ENCODE results near the gene MYCBP2. TPM values are rescaled to one million over a fixed set of nuclear protein-coding genes. Genes with fewer than 3 reads are reported as not detected.
"Not testable (repeated sequence)": the region's sequence is repeated elsewhere in the genome, so short reads cannot be mapped to it uniquely, and the experiment has no call there.

Gene MYCBP2
- total RNA-seq, 8 experiments from 2014 or later: 53.8 to 118 (median 89.4) TPM

DNA sequence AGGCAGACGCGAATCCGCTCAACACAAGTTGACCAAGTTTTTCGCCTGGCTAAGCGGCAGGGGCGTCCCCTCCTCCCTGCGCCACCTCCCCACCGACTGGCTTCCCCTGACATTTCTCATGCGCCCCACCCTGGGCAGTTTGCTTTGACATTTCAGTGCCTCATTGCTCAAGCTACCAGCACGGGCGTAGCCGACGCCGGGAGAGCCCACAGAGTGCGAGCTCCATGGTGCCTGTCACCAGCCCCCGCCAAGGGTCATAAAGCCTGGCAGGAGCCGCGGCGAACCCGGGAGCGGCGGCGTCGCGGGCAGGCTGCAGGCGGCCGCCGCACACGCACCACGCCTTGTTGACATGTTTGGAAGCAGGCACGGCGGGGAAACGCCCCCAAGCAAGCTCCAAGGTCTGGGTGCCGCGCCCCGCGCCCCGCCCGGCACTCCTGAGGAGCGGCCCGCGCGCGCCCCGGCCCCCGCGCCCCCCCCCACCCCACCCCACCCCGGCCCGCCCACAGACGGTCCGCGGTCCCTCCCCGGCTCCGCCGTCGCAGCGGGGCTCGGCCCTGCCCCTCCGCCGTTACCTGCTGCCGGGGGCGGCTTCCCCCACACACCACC is 300.5 kb downstream of the MYCBP2 start:
- H3K4me3 ChIP-seq: peak overlapping the region; percentile 88 to 100 (median 97)
- ATAC-seq (replicated peaks in 6 of 8): peak; percentile 52 to 75 (median 68)
- in situ Hi-C loops (cut with MboI; ENCODE audit: low pct_unique_long_range_greater_than_20kb in 2 of 9, low sequenced_read_pairs in 9 of 9, unreplicated experiment in 9 of 9): no loop called here
- peaks cover 24 to 32% of the 10 kb centered on the region in 2 donors for H3K4me1 ChIP-seq (replicated peaks in 1 of 2)
- H3K27ac ChIP-seq: peak overlapping the region; percentile 96 to 99
- WGBS, 10 experiments: 0% methylated on average over 1 to 8 of the region's 62 CpGs; no CpG with 5 or more reads in 3 of the 10 experiments

GRCh38 chr13:77022341-77022740 is 304.6 kb downstream of the MYCBP2 start:
- H3K27ac ChIP-seq: no peak overlapping the region
- WGBS, 10 experiments: 30 to 94% (median 80%) methylated on average over 1 to 3 of the region's 3 CpGs; no CpG with 5 or more reads in 1 of the 10 experiments
- peaks cover 17 to 26% of the 10 kb centered on the region in 2 donors for H3K4me1 ChIP-seq (replicated peaks in 1 of 2)
- no peak overlapping the region for H3K4me3 ChIP-seq
- in situ Hi-C loops (cut with MboI; ENCODE audit: low pct_unique_long_range_greater_than_20kb in 2 of 9, low sequenced_read_pairs in 9 of 9, unreplicated experiment in 9 of 9): no loop called here
- peak in 1 of 8 experiments; percentile 1 for ATAC-seq (replicated peaks in 6 of 8)

DNA sequence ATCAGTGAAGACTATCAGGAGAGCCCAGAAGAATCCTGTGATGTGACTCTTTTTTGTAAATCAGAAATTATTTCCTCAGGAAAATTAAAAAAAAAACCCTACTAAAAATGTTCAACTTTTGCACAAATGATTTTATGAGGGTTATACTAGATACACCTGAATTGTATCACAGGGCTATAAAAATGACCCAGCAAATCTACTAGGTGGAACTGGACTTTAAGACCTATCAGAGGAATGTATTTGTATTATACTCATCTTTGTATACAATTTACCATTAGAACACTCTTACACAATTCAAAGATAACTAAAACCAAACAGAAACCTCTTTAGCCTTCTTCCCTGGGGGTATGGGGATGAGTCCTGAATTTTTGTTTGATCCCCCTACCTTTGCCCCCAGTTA is 307.1 kb downstream of the MYCBP2 start:
- H3K4me3 ChIP-seq: no peak overlapping the region
- no peak overlapping the region for H3K27ac ChIP-seq
- in situ Hi-C loops (cut with MboI; ENCODE audit: low pct_unique_long_range_greater_than_20kb in 2 of 9, low sequenced_read_pairs in 9 of 9, unreplicated experiment in 9 of 9): no loop called here
- H3K4me1 ChIP-seq (replicated peaks in 1 of 2): peaks cover 11 to 20% of the 10 kb centered on the region in 2 donors
- ATAC-seq (replicated peaks in 6 of 8): no peak

DNA sequence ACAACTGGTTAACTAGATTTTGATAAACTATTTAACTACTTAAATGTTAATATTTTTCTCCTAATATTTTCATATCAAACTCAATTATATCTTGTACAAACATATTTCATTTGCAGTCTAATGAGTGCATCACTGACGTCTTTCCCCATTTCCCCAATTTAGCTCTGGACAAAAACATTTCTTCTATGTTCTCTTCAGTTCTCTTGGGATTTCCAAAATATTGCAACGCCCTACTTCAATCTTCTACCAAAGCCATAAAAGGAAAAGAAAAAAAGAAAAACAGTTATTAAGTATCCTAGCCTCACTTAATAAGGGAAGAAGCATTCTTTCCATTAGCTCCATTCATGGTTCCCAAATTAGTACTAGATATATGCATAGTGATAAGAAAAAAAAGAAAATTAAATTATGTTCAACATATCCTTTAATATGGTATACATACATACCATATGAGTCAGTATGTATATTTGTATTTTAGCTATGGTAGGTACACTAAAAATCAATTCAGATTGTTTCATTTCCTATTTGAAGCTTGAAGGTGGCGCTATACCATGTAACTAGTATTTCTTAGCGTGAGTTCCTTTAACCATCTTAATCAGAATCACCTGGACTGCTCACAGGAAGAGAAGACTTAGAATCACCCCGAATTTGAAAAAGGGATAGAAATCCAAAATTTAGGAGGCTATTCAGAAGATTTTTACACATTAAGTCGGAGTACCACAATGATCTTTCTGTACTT is 309.8 kb downstream of the MYCBP2 start:
- Histone ChIP-seq H3K4me1 (replicated peaks in 1 of 2) (peaks cover 2 to 7% of the 10 kb centered on the region in 2 donors), H3K27ac (no peak overlapping the region), H3K4me3 (no peak overlapping the region)
- in situ Hi-C loops (cut with MboI; ENCODE audit: low pct_unique_long_range_greater_than_20kb in 2 of 9, low sequenced_read_pairs in 9 of 9, unreplicated experiment in 9 of 9): no loop called here
- no peak for ATAC-seq (replicated peaks in 6 of 8)
- 64 to 100% (median 89%) methylated on average over 2 to 6 of the region's 6 CpGs for whole genome bisulfite sequencing, 10 experiments

DNA sequence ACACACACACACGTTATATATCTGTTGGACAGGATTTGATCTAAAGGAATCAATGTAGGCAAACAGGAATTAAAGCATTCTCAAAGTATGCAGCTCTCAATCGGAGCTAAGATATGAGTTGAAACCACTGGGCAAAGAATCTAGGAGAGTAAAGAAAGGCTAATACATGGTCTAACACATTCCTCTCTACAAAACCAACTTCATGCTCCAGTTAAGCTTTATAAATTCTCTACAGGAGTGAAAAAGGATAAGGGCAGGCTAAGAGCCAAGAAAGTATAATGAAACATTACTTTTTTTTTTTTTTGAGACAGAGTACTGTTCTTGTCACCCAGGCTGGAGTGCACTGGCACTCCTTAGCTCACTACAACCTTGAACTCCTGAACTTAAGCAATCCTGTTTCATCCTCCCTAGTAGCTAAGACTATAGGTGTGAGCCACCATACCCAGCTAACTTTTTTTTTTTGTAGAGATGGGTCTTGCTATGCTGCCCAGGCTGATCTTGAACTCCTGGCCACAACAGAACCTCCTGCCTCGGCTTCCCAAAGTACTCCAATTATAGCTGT is 310.6 kb downstream of the MYCBP2 start:
- in situ Hi-C loops (cut with MboI; ENCODE audit: low pct_unique_long_range_greater_than_20kb in 2 of 9, low sequenced_read_pairs in 9 of 9, unreplicated experiment in 9 of 9): no loop called here
- no peak for ATAC-seq (replicated peaks in 6 of 8)
- no peak overlapping the region for H3K4me3 ChIP-seq
- 80 to 100% (median 99%) methylated on average over 1 to 3 of the region's 3 CpGs; no CpG with 5 or more reads in 2 of the 10 experiments for WGBS, 10 experiments
- no peak overlapping the region for H3K27ac ChIP-seq
- peaks cover 2 to 7% of the 10 kb centered on the region in 2 donors for H3K4me1 ChIP-seq (replicated peaks in 1 of 2)

GRCh38 chr13:77014906-77015685 is 311.8 kb downstream of the MYCBP2 start:
- Histone ChIP-seq H3K4me3 (no peak overlapping the region), H3K27ac (no peak overlapping the region), H3K4me1 (replicated peaks in 1 of 2) (peaks cover 0 to 5% of the 10 kb centered on the region in 2 donors)
- WGBS, 10 experiments: 94 to 100% (median 100%) methylated on average over 1 to 2 of the region's 2 CpGs; no CpG with 5 or more reads in 1 of the 10 experiments
- in situ Hi-C loops (cut with MboI; ENCODE audit: low pct_unique_long_range_greater_than_20kb in 2 of 9, low sequenced_read_pairs in 9 of 9, unreplicated experiment in 9 of 9): no loop called here
- ATAC-seq (replicated peaks in 6 of 8): no peak

GRCh38 chr13:77013853-77014542 is 312.9 kb downstream of the MYCBP2 start:
- 75 to 100% (median 88%) methylated on average over 1 to 2 of the region's 2 CpGs; no CpG with 5 or more reads in 2 of the 10 experiments for WGBS, 10 experiments
- Histone ChIP-seq H3K4me3 (no peak overlapping the region), H3K27ac (no peak overlapping the region), H3K4me1 (replicated peaks in 1 of 2) (no peaks in the 10 kb centered on the region)
- in situ Hi-C loops (cut with MboI; ENCODE audit: low pct_unique_long_range_greater_than_20kb in 2 of 9, low sequenced_read_pairs in 9 of 9, unreplicated experiment in 9 of 9): no loop called here
- no peak for ATAC-seq (replicated peaks in 6 of 8)

GRCh38 chr13:77009719-77010118 is 317.2 kb downstream of the MYCBP2 start:
- H3K4me3 ChIP-seq; in situ Hi-C loops (cut with MboI; ENCODE audit: low pct_unique_long_range_greater_than_20kb in 2 of 9, low sequenced_read_pairs in 9 of 9, unreplicated experiment in 9 of 9); H3K27ac ChIP-seq; H3K4me1 ChIP-seq (replicated peaks in 1 of 2); ATAC-seq (replicated peaks in 6 of 8): not testable (repeated sequence)
- WGBS, 10 experiments: 100% methylated on average over 3 of the region's 5 CpGs; no CpG with 5 or more reads in 9 of the 10 experiments

DNA sequence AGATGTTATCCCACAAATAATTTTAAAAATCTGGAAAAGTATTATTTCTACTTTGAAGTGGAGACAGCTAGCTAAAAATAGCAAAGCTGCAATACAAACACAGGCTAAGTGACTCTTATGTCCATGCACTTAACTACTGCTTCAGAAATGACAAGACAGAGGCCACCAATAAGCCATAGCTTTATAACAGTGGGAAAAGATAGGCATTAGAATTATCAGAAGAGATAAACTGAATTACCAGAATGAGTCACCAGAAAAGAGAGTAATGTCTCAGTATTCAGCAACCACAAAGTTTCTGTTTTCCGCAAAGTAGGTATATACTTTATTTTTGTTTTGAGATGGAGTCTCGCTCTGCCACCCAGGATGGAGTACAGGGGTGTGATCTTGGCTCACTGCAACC is 317.9 kb downstream of the MYCBP2 start:
- 83 to 100% (median 100%) methylated on average over 1 to 2 of the region's 2 CpGs; no CpG with 5 or more reads in 1 of the 10 experiments for WGBS, 10 experiments
- in situ Hi-C loops (cut with MboI; ENCODE audit: low pct_unique_long_range_greater_than_20kb in 2 of 9, low sequenced_read_pairs in 9 of 9, unreplicated experiment in 9 of 9): no loop called here
- no peak overlapping the region for H3K4me3 ChIP-seq
- no peak overlapping the region for H3K27ac ChIP-seq
- no peaks in the 10 kb centered on the region for H3K4me1 ChIP-seq (replicated peaks in 1 of 2)
- ATAC-seq (replicated peaks in 6 of 8): no peak

DNA sequence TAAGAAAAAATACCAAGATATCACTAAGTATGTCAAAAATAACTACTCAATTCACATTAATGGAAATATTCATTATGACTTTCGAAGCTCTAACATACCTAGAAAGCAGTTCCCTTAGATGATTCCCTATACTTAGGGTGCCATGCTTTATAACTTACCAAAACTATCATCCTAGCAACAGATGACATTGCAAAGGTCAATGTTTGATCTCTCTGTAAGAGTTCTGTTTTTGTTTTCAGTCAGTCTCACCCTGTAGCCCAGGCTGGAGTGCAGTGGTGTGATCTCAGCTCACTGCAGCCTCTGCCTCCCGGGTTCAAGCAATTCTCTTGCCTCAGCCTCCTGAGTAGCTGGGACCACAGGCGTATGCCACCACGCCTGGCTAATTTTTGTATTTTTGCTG is 318.6 kb downstream of the MYCBP2 start:
- in situ Hi-C loops (cut with MboI; ENCODE audit: low pct_unique_long_range_greater_than_20kb in 2 of 9, low sequenced_read_pairs in 9 of 9, unreplicated experiment in 9 of 9); H3K4me1 ChIP-seq (replicated peaks in 1 of 2); H3K27ac ChIP-seq; H3K4me3 ChIP-seq: not testable (repeated sequence)
- ATAC-seq (replicated peaks in 6 of 8): peak in 1 of 8 experiments; percentile 14
- 80 to 100% (median 92%) methylated on average over 1 to 4 of the region's 4 CpGs; no CpG with 5 or more reads in 2 of the 10 experiments for WGBS, 10 experiments

DNA sequence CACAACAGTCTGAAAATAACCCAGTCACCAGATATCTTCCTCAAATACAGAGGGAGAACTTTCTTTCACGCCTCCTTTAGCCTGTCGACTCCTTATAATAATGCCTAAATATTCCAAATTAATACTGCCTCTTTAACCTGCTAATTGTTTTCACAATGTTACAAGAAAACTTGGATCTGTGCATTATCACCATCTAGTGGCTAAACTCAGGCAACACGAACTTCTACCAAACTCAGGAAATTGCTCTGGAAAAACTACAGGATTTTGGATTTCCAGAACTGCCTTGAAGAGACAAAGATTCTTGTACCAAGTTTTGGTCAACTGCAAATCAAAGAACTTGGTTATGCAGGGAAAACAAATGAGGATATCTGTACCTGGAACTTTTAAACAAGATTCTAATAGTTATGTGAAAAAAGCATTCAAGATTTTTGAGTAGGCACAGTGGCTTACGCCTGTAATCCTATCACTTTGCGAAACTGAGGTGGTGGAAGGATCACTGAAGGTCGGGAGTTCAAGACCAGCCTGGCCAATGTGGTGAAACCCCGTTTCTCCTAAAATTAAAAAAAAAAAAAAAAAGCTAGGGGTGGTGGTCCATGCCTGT is 324.2 kb downstream of the MYCBP2 start:
- 29 to 90% (median 61%) methylated on average over 2 to 7 of the region's 7 CpGs for WGBS, 10 experiments
- no peaks in the 10 kb centered on the region for H3K4me1 ChIP-seq (replicated peaks in 1 of 2)
- peak in 3 of 8 experiments; percentile 52 to 68 (median 57) for ATAC-seq (replicated peaks in 6 of 8)
- no peak overlapping the region for H3K4me3 ChIP-seq
- no peak overlapping the region for H3K27ac ChIP-seq
- in situ Hi-C loops (cut with MboI; ENCODE audit: low pct_unique_long_range_greater_than_20kb in 2 of 9, low sequenced_read_pairs in 9 of 9, unreplicated experiment in 9 of 9): no loop called here

DNA sequence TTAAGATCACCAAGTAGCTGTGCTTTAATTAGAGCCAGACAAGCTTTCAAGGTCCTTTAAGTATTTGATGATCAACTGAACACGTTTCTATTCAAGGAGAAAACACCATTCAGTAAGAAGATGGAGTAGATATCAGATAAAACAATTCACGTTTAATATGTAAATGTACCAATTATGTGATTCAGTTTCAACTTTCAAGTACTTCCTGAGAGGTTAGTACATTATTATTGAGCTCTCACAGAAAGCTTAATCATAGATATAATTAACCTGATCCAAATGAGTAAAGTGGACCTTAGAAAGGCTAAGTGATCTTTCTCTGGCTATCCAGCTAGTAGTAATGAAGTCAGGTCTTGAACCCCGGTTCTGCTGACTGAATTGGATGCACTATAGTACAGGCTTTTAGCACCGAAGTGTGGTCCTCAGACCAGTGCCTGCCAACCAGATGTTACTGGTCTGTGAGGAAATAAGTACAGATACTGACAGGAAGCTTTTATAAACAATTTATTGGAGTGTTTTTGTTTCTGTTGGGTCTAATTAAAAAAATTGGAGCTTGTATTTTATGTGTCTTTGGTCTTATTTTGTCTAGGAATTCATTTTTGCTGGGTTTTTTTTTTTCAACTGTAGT is 324.8 kb downstream of the MYCBP2 start:
- Histone ChIP-seq H3K4me1 (replicated peaks in 1 of 2) (no peaks in the 10 kb centered on the region), H3K4me3 (no peak overlapping the region), H3K27ac (no peak overlapping the region)
- peak in 3 of 8 experiments; percentile 35 to 62 (median 47) for ATAC-seq (replicated peaks in 6 of 8)
- 25 to 88% (median 63%) methylated on average over 2 to 4 of the region's 4 CpGs; no CpG with 5 or more reads in 2 of the 10 experiments for WGBS, 10 experiments
- in situ Hi-C loops (cut with MboI; ENCODE audit: low pct_unique_long_range_greater_than_20kb in 2 of 9, low sequenced_read_pairs in 9 of 9, unreplicated experiment in 9 of 9): no loop called here
